ENCODE measurements around the gene AOC2. TPM values are rescaled to one million over a fixed set of nuclear protein-coding genes. Genes with fewer than 3 reads are reported as not detected.
"Not testable (repeated sequence)": the region's sequence is repeated elsewhere in the genome, so short reads cannot be mapped to it uniquely, and the experiment has no call there.

AOC2 gene
- total RNA-seq, 1 experiment from 2014 or later: 1.4 TPM

DNA sequence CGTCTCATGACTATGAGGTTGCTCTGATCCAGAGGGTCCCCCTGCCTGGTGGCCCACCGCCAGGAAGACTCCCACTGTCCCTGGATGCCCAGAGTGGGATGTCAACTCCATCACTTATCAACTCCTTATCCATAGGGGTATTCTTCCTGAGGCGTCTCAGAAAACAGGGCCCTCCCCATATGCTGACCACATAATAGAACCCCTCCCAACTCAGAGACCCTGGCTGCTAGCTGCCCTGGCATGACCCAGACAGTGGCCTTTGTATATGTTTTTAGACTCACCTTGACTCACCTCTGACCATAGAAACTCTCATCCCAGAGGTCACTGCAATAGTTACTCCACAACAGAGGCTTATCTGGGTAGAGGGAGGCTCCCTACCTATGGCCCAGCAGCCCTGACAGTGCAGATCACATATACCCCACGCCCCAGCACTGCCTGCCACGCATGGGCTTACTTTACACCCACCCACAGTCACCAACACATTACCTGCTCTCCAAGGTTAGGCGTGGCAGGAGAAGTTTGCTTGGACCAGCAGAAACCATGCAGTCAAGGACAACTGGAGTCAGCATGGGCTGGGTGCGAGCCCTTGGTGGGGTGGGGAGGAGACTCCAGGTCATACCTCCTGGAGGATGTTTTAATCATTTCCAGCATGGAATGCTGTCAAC is 53.9 kb downstream of the AOC2 start:
- no peak overlapping the region for H3K4me2 ChIP-seq (ENCODE audit: low read length)
- no TSS peak for BruUV-seq (replicated peaks)
- H4K20me1 ChIP-seq (ENCODE audit: low read length): no peaks in the 10 kb centered on the region
- H2AFZ ChIP-seq (ENCODE audit: low read length): no peak overlapping the region
- DNase-seq (no peak), ATAC-seq (no peak)
- TF ChIP-seq, protein P1, sequence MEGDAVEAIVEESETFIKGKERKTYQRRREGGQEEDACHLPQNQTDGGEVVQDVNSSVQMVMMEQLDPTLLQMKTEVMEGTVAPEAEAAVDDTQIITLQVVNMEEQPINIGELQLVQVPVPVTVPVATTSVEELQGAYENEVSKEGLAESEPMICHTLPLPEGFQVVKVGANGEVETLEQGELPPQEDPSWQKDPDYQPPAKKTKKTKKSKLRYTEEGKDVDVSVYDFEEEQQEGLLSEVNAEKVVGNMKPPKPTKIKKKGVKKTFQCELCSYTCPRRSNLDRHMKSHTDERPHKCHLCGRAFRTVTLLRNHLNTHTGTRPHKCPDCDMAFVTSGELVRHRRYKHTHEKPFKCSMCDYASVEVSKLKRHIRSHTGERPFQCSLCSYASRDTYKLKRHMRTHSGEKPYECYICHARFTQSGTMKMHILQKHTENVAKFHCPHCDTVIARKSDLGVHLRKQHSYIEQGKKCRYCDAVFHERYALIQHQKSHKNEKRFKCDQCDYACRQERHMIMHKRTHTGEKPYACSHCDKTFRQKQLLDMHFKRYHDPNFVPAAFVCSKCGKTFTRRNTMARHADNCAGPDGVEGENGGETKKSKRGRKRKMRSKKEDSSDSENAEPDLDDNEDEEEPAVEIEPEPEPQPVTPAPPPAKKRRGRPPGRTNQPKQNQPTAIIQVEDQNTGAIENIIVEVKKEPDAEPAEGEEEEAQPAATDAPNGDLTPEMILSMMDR (conservative IDR thresholded peaks at IDR 0.05; ENCODE audit: low read depth, low read length): no peak
- no peak for TF ChIP-seq EZH2phosphoT487 (IDR thresholded peaks at IDR 0.05; ENCODE audit: borderline replicate concordance, low read length)
- no peak for TF ChIP-seq EZH2 (IDR thresholded peaks at IDR 0.05; ENCODE audit: low read length, unreplicated experiment)
- intact Hi-C loops (cut with micrococcal nuclease): no loop called here
- H3K9ac ChIP-seq (ENCODE audit: low read length): no peak overlapping the region
- H3K9me2 ChIP-seq (replicated peaks; ENCODE audit: low read length): no peaks in the 10 kb centered on the region
- POLR2A ChIA-PET (ENCODE audit: unreplicated experiment): no interaction called here
- no peaks in the 10 kb centered on the region for H3K27me3 ChIP-seq (ENCODE audit: low read length)
- H3K9me3 ChIP-seq (ENCODE audit: low read length): no peaks in the 10 kb centered on the region
- CTCF ChIA-PET: no interaction called here
- H3K27ac ChIP-seq (ENCODE audit: low read length): no peak overlapping the region
- H3F3A ChIP-seq (ENCODE audit: low read length, unreplicated experiment): no peaks in the 10 kb centered on the region
- H3K36me3 ChIP-seq (ENCODE audit: low read depth, low read length): no peaks in the 10 kb centered on the region
- peaks cover 17% of the 10 kb centered on the region for H3K4me1 ChIP-seq (ENCODE audit: insufficient read depth, low read length)
- H3K4me3 ChIP-seq (ENCODE audit: low read length): no peak overlapping the region
- no peaks in the 10 kb centered on the region for H3K79me2 ChIP-seq (ENCODE audit: low read length)

DNA sequence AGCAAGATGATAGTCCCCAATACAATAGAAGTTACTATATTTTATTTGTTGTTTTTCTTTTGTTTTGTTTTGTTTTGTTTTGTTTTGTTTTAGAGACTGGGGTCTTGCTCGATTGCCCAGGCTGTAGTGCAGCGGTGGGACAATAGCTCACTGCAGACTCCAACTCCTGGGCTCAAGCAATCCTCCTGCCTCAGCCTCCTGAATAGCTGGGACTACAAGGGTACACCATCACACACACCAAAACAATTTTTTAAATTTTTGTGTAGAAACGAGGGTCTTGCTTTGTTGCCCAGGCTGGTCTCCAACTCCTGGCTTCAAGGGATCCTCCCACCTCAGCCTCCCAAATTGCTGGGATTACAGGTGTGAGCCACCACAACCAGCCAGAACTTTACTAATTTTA is 55.6 kb downstream of the AOC2 start:
- intact Hi-C loops (cut with micrococcal nuclease); H3K4me3 ChIP-seq (ENCODE audit: low read length); POLR2A ChIA-PET (ENCODE audit: unreplicated experiment); H3K36me3 ChIP-seq (ENCODE audit: low read depth, low read length); H3K9ac ChIP-seq (ENCODE audit: low read length); H4K20me1 ChIP-seq (ENCODE audit: low read length); CTCF ChIA-PET; BruUV-seq (replicated peaks); DNase-seq; ATAC-seq; H3K27ac ChIP-seq (ENCODE audit: low read length); H3K27me3 ChIP-seq (ENCODE audit: low read length); H3K4me1 ChIP-seq (ENCODE audit: insufficient read depth, low read length); H3K79me2 ChIP-seq (ENCODE audit: low read length); H2AFZ ChIP-seq (ENCODE audit: low read length); H3K4me2 ChIP-seq (ENCODE audit: low read length); H3K9me3 ChIP-seq (ENCODE audit: low read length); H3F3A ChIP-seq (ENCODE audit: low read length, unreplicated experiment); H3K9me2 ChIP-seq (replicated peaks; ENCODE audit: low read length): not testable (repeated sequence)

Small RNAs within 50 kb of the gene (microRNA-seq; reads per million reads assigned to microRNA genes)
- gene MIR6781 (ENCODE audit: unreplicated experiment): not detected

Other genes with a start within 250 kb of the AOC2 start
- gene RETREG3, start 235.2 kb upstream of the AOC2 start, total RNA-seq (2014; rRNA removed): 19.3 and 21.9 TPM in 2 replicates
- gene TUBG1, start 234.9 kb upstream of the AOC2 start, total RNA-seq (2014; rRNA removed): 97.2 and 114 TPM in 2 replicates
- gene TUBG2, start 185.3 kb upstream of the AOC2 start, total RNA-seq (2014; rRNA removed): 6.0 and 7.1 TPM in 2 replicates
- gene PLEKHH3, start 167.6 kb upstream of the AOC2 start, total RNA-seq (2014; rRNA removed): 20.1 and 27.8 TPM in 2 replicates
- 0.58 TPM in 1 of 2 replicates, not detected in the other for gene CCR10, start 162.7 kb upstream of the AOC2 start, total RNA-seq (2014; rRNA removed)
- gene CNTNAP1, start 162.0 kb upstream of the AOC2 start, total RNA-seq (2014; rRNA removed): 4.6 and 6.6 TPM in 2 replicates
- gene EZH1, start 99.5 kb upstream of the AOC2 start, total RNA-seq (2014; rRNA removed): 5.8 and 13.7 TPM in 2 replicates
- gene RAMP2, start 83.4 kb upstream of the AOC2 start, total RNA-seq (2014; rRNA removed): not detected in 2 replicates
- gene VPS25, start 71.1 kb upstream of the AOC2 start, total RNA-seq (2014; rRNA removed): 56.7 and 62.0 TPM in 2 replicates
- 13.0 and 17.4 TPM in 2 replicates for gene WNK4, start 64.0 kb upstream of the AOC2 start, total RNA-seq (2014; rRNA removed)
- gene COA3, start 45.9 kb upstream of the AOC2 start, total RNA-seq (2014; rRNA removed): 44.6 and 49.6 TPM in 2 replicates
- not detected in 2 replicates for gene CNTD1, start 45.7 kb upstream of the AOC2 start, total RNA-seq (2014; rRNA removed)
- gene BECN1, start 20.3 kb upstream of the AOC2 start, total RNA-seq (2014; rRNA removed): 84.0 and 93.7 TPM in 2 replicates
- 107 and 123 TPM in 2 replicates for gene PSME3, start 11.2 kb upstream of the AOC2 start, total RNA-seq (2014; rRNA removed)
- gene AOC3, start 6.6 kb downstream of the AOC2 start, total RNA-seq (2014; rRNA removed): 0.26 and 0.35 TPM in 2 replicates
- not detected in 2 replicates for gene G6PC1, start 56.2 kb downstream of the AOC2 start, total RNA-seq (2014; rRNA removed)
- gene AARSD1, start 119.9 kb downstream of the AOC2 start, total RNA-seq (2014; rRNA removed): 32.5 and 34.7 TPM in 2 replicates
- gene PTGES3L, start 135.5 kb downstream of the AOC2 start, total RNA-seq (2014; rRNA removed): 0.52 and 0.55 TPM in 2 replicates
- gene RUNDC1, start 136.0 kb downstream of the AOC2 start, total RNA-seq (2014; rRNA removed): 9.5 and 15.6 TPM in 2 replicates
- gene RPL27, start 153.8 kb downstream of the AOC2 start, total RNA-seq (2014; rRNA removed): 667 and 784 TPM in 2 replicates
- gene IFI35, start 162.2 kb downstream of the AOC2 start, total RNA-seq (2014; rRNA removed): 8.7 and 12.3 TPM in 2 replicates
- gene VAT1, start 177.8 kb downstream of the AOC2 start, total RNA-seq (2014; rRNA removed): 62.4 and 68.1 TPM in 2 replicates
- gene RND2, start 180.7 kb downstream of the AOC2 start, total RNA-seq (2014; rRNA removed): 0.12 and 0.29 TPM in 2 replicates